Neural progenitor cell (in vitro differentiated cells): ENCODE data around the gene DACH1. TPM values are rescaled to one million over a fixed set of nuclear protein-coding genes. Genes with fewer than 3 reads are reported as not detected.

Experiments used
- DNase-seq: peaks from one replicate; pipeline ENCODE4 v3.0.0-alpha.2; 2016; ENCODE audit warnings: low spot score
- H2AFZ ChIP-seq: fragments of 200-600 bp; sonication (generic); replicated peaks from 2 replicates; pipeline ENCODE4 v1.6.1; 2016; ENCODE audit warnings: antibody characterized with exemption
- H3F3A ChIP-seq: fragments of 200-600 bp; sonication (generic); 2 replicates; pipeline ENCODE4 v1.6.1; 2016; ENCODE audit warnings: antibody characterized with exemption, low read depth
- H3K27ac ChIP-seq: fragments of 200-600 bp; sonication (generic); 2 replicates; pipeline ENCODE4 v1.5.1; 2016; ENCODE audit warnings: mild to moderate bottlenecking
- H3K27me3 ChIP-seq: fragments of 200-600 bp; sonication (generic); 2 replicates; pipeline ENCODE4 v1.6.1; 2016; ENCODE audit warnings: mild to moderate bottlenecking, moderate library complexity
- H3K36me3 ChIP-seq: fragments of 200-600 bp; sonication (generic); 2 replicates; pipeline ENCODE4 v1.5.1; 2016
- H3K4me1 ChIP-seq: fragments of 200-600 bp; sonication (generic); 2 replicates; pipeline ENCODE4 v1.6.1; 2016; ENCODE audit warnings: mixed run types
- H3K4me2 ChIP-seq: fragments of 200-600 bp; sonication (generic); 2 replicates; pipeline ENCODE4 v1.6.1; 2016
- H3K4me3 ChIP-seq: fragments of 200-600 bp; sonication (generic); 2 replicates; pipeline ENCODE4 v1.5.1; 2016
- H3K79me2 ChIP-seq: fragments of 200-600 bp; sonication (generic); 2 replicates; pipeline ENCODE4 v1.6.1; 2016; ENCODE audit warnings: low read depth
- H3K9ac ChIP-seq: fragments of 200-600 bp; sonication (generic); 2 replicates; pipeline ENCODE4 v1.6.1; 2016
- H3K9me3 ChIP-seq: fragments of 200-600 bp; sonication (generic); 2 replicates; pipeline ENCODE4 v1.5.1; 2016; ENCODE audit warnings: low read depth
- H4K20me1 ChIP-seq: fragments of 200-600 bp; sonication (generic); 2 replicates; pipeline ENCODE4 v1.6.1; 2016; ENCODE audit warnings: low read depth
- H3K27ac Mint-ChIP-seq: 3 replicates; pipeline ENCODE4 v1.8.0; 2021; ENCODE audit warnings: mixed read lengths
- H3K27me3 Mint-ChIP-seq: 2 replicates; pipeline ENCODE4 v1.8.0; 2022; ENCODE audit warnings: low read depth, mild to moderate bottlenecking, inconsistent platforms, moderate library complexity, mixed read lengths; ENCODE audit not compliant: insufficient read depth
- H3K36me3 Mint-ChIP-seq: 3 replicates; pipeline ENCODE4 v1.8.0; 2021; ENCODE audit warnings: mixed read lengths
- H3K4me1 Mint-ChIP-seq: 3 replicates; pipeline ENCODE4 v1.8.0; 2021; ENCODE audit warnings: mixed read lengths
- H3K4me3 Mint-ChIP-seq: 3 replicates; pipeline ENCODE4 v1.8.0; 2021; ENCODE audit warnings: mild to moderate bottlenecking, moderate library complexity, mixed read lengths
- H3K9me3 Mint-ChIP-seq: 3 replicates; pipeline ENCODE4 v1.8.0; 2020; ENCODE audit warnings: mixed read lengths
- EZH2 ChIP-seq: fragments of 200-600 bp; sonication (generic); IDR thresholded peaks from 2 replicates; pipeline ENCODE4 v1.6.1; 2017; ENCODE audit warnings: antibody characterized with exemption, mild to moderate bottlenecking, moderate library complexity
- EZH2phosphoT487 ChIP-seq: fragments of 200-600 bp; sonication (generic); IDR thresholded peaks from 2 replicates; pipeline ENCODE4 v1.6.1; 2017; ENCODE audit warnings: antibody characterized with exemption
- total RNA-seq: library from RNA; depleted of rRNA; stranded (reverse); fragments of >200 nt; gene quantifications from 2 replicates; pipeline ENCODE4 v1.2.3, GENCODE V29; 2015; ENCODE audit warnings: low replicate concordance
- TF ChIP-seq, protein P1 (sequence below): fragments of 200-600 bp; sonication (generic); IDR thresholded peaks from 2 replicates; pipeline ENCODE4 v1.5.1; 2017; ENCODE audit warnings: antibody characterized with exemption, mild to moderate bottlenecking

DACH1 gene
- total RNA-seq, 1 donor from 2014 or later = 27.6 TPM

DNA sequence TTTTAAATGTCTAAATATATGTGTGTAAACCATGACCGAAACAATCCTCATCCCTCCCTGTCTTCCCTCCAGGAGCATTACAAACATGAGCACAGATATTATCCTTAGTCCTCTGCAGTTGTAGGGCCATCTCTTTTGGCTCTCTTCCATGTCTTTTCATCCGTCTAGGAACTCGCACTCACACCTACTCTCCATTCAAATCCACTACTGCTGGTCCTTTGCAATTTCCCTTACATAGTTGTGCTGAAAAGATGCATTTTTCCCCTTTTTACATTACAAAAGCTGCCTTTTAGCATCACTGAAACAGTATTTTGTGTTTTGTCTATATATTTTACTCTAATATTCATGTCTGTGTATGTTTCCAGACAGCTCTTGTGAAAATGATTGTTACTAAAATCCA, 237.8 kb downstream of the DACH1 start:
- H3F3A ChIP-seq = no peaks in the 10 kb centered on the region
- H3K36me3 ChIP-seq = peaks cover 8% of the 10 kb centered on the region
- no peak overlapping the region for H3K4me3 ChIP-seq
- no peaks in the 10 kb centered on the region for H3K9me3 ChIP-seq
- peaks cover 30% of the 10 kb centered on the region for H3K4me1 ChIP-seq
- Mint-ChIP-seq H3K4me1 (peaks cover 46% of the 10 kb centered on the region), H3K27ac (no peak overlapping the region), H3K27me3 (peaks cover 2% of the 10 kb centered on the region), H3K4me3 (no peak overlapping the region), H3K36me3 (peaks cover 13% of the 10 kb centered on the region), H3K9me3 (no peaks in the 10 kb centered on the region)
- TF ChIP-seq EZH2phosphoT487 (no peak), EZH2 (no peak)
- TF ChIP-seq, protein P1, sequence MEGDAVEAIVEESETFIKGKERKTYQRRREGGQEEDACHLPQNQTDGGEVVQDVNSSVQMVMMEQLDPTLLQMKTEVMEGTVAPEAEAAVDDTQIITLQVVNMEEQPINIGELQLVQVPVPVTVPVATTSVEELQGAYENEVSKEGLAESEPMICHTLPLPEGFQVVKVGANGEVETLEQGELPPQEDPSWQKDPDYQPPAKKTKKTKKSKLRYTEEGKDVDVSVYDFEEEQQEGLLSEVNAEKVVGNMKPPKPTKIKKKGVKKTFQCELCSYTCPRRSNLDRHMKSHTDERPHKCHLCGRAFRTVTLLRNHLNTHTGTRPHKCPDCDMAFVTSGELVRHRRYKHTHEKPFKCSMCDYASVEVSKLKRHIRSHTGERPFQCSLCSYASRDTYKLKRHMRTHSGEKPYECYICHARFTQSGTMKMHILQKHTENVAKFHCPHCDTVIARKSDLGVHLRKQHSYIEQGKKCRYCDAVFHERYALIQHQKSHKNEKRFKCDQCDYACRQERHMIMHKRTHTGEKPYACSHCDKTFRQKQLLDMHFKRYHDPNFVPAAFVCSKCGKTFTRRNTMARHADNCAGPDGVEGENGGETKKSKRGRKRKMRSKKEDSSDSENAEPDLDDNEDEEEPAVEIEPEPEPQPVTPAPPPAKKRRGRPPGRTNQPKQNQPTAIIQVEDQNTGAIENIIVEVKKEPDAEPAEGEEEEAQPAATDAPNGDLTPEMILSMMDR = no peak
- H3K27me3 ChIP-seq = no peaks in the 10 kb centered on the region
- no peak overlapping the region for H3K4me2 ChIP-seq
- no peak overlapping the region for H3K9ac ChIP-seq
- no peak for DNase-seq
- H2AFZ ChIP-seq = no peak overlapping the region
- H4K20me1 ChIP-seq = no peaks in the 10 kb centered on the region
- H3K79me2 ChIP-seq = no peaks in the 10 kb centered on the region
- H3K27ac ChIP-seq = no peak overlapping the region

GRCh38 chr13:71626421-71627117, 240.4 kb downstream of the DACH1 start:
- H3K36me3 Mint-ChIP-seq = peaks cover 11% of the 10 kb centered on the region
- peaks cover 38% of the 10 kb centered on the region for H3K4me1 ChIP-seq
- H3K9me3 ChIP-seq = no peaks in the 10 kb centered on the region
- H3K27ac ChIP-seq = no peak overlapping the region
- H3K9me3 Mint-ChIP-seq = no peaks in the 10 kb centered on the region
- H4K20me1 ChIP-seq = no peaks in the 10 kb centered on the region
- peaks cover 48% of the 10 kb centered on the region for H3K4me1 Mint-ChIP-seq
- no peak overlapping the region for H2AFZ ChIP-seq
- H3K36me3 ChIP-seq = peaks cover 8% of the 10 kb centered on the region
- no peak for DNase-seq
- H3K27me3 ChIP-seq = no peaks in the 10 kb centered on the region
- H3K4me3 ChIP-seq = no peak overlapping the region
- no peak overlapping the region for H3K9ac ChIP-seq
- no peak overlapping the region for H3K4me3 Mint-ChIP-seq
- no peak overlapping the region for H3K4me2 ChIP-seq
- peaks cover 2% of the 10 kb centered on the region for H3K27me3 Mint-ChIP-seq
- TF ChIP-seq EZH2phosphoT487 (no peak), EZH2 (no peak)
- TF ChIP-seq, protein P1 = no peak
- peaks cover 2% of the 10 kb centered on the region for H3F3A ChIP-seq
- H3K79me2 ChIP-seq = no peaks in the 10 kb centered on the region
- H3K27ac Mint-ChIP-seq = no peak overlapping the region

- Mint-ChIP-seq H3K36me3 (peaks cover 7% of the 10 kb centered on the region), H3K27me3 (peaks cover 2% of the 10 kb centered on the region), H3K4me1 (peaks cover 55% of the 10 kb centered on the region), H3K9me3 (no peaks in the 10 kb centered on the region), H3K4me3 (no peak overlapping the region), H3K27ac (no peak overlapping the region)
- H3K79me2 ChIP-seq = no peaks in the 10 kb centered on the region
- H3K9me3 ChIP-seq = no peaks in the 10 kb centered on the region
- no peak overlapping the region for H3K27ac ChIP-seq
- no peaks in the 10 kb centered on the region for H4K20me1 ChIP-seq
- H3K27me3 ChIP-seq = no peaks in the 10 kb centered on the region
- H3K36me3 ChIP-seq = peaks cover 8% of the 10 kb centered on the region
- H2AFZ ChIP-seq = no peak overlapping the region
- DNase-seq = no peak
- H3K9ac ChIP-seq = no peak overlapping the region
- H3K4me2 ChIP-seq = no peak overlapping the region
- H3F3A ChIP-seq = peaks cover 4% of the 10 kb centered on the region
- peaks cover 41% of the 10 kb centered on the region for H3K4me1 ChIP-seq
- TF ChIP-seq EZH2phosphoT487 (no peak), EZH2 (no peak)
- TF ChIP-seq, protein P1 = no peak
- H3K4me3 ChIP-seq = no peak overlapping the region
Measured at GRCh38 chr13:71625694-71626093, 241.3 kb downstream of the DACH1 start.
